Stimulated activated naive CD4-positive, alpha-beta T cell (primary cell): ENCODE data around the gene PON2.

ENCODE experiments used
- DNase-seq, 6 experiments: peaks; one replicate each; lab custom pipeline; 2025; lab: John Stamatoyannopoulos, UW

Gene PON2

GRCh38 chr7:95444796-95445195 lies 10.0 kb upstream of the PON2 start:
- no peak for DNase-seq

DNA sequence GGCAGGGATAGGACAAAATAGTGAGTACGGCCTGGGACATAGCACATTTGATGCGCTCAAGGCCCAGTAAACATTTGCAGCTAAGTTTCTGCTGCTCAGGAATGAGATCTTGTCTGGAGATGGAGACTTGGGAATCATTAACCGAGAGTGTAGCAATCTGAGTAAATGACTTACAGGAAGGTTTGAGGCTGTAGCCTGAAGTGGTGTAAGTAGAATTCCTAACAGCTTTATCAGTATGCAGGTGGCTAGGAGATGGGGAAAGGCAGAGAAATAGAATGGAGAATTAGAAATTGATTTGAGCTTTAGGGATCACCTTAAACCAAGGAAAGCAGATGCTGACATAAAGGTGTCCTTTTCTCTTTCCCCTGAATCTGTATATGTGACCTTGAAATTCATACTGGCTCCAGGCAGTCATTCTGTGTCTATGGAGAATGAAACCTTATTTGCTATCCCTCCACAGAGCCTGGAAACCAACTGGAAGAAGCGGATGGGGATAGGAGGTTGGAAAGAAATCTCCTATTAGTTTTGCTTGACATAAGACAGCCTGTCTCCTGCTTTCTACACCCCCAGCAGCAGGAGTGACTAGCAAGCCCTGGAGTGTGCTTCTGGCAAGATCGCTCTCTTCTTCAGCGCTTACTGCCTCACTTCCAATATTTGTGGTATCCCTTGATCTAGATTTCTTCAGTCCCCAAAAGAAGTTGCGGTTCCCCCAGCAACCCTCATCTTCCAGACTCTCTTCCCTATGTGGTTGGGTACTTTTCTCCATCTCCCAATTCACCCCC lies 6.4 kb upstream of the PON2 start:
- DNase-seq = no peak

DNA sequence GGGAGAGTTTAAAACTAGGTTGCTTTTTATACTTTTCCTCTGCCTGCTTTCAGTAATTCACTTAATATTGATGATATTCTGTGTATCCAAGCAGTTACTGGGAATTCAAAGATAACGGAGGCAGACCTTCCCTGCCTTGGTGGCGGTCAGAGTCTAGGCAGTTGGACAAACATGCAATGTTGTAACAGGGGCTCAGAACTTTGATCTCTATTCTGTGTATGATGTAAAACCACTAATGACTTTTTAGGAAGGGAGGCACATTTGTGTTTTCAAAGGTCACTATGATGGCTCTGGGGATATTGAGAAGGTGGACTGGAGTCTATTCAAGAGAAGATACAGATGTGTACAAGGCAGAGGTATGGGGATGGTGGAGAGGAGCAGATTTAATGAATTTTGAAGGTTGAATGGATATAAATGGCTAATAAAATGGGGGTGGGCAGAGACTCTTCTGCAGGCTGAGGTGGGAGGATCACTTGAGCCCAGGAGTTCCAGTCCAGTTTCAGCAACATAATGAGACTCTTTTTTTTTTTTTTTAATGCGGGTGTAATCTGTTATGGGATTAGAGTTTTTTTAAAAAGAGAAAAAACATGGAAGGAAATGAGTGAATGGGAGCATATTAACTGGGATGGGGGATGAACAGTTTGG lies 5.7 kb upstream of the PON2 start:
- DNase-seq = no peak

GRCh38 chr7:95436407-95436806 lies 1.6 kb upstream of the PON2 start:
- DNase-seq = no peak

DNA sequence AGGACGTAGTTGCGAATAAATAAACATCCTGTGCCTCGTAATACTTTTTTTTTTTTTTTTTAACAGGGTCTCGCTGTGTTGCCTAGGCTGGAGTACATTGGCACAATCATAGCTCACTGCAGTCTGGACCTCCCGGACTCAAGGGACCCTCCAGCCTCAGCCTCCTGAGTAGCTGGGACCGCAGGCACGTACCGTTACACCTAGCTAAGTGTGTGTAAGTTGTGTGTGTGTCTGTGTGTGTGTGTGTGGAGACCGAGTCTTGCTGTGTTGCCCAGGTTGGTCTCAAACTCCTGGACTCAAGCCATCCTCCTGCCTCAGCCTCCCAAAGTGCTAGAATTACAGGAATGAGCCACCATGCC lies 573 bp upstream of the PON2 start:
- no peak for DNase-seq

- DNase-seq = no peak
These were observed 774 bp downstream of the PON2 start for GRCh38 chr7:95433952-95434556.

- no peak for DNase-seq
These were observed 1.7 kb downstream of the PON2 start for GRCh38 chr7:95433129-95433528.

- DNase-seq = no peak
These were observed 2.2 kb downstream of the PON2 start for GRCh38 chr7:95432606-95433005.

- no peak for DNase-seq
These were observed 4.0 kb downstream of the PON2 start for GRCh38 chr7:95430864-95431263.

DNA sequence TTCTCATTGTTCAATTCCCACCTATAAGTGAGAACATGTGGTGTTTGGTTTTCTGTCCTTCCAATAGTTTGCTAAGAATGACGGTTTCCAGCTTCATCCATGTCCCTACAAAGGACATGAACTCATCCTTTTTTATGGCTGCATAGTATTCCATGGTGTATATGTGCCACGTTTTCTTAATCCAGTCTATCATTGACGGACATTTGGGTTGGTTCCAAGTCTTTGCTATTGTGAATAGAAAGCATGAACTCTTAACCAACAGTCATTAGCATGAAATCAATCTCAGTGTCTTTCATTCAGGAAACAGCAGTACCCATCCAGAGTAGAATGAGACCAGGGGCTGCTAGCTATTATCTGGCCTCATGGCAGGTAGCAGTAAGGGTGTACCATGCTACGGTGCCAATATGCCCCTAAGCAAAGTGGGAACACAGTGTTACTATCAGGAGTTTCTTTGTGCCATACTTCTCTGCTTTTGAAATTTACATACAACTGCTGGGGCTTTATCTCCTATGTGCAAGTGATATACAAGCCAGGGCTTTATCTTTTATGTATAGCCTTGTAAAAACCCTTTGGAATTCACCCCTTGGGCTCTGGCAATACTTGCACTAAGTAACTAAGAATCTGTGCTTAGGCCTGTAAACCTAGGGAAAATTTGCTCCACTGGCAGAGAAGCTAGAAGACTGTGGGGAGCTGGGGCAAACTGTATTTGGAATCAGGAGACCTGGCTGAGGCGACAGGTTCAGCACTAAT lies 5.4 kb downstream of the PON2 start:
- no peak for DNase-seq

DNA sequence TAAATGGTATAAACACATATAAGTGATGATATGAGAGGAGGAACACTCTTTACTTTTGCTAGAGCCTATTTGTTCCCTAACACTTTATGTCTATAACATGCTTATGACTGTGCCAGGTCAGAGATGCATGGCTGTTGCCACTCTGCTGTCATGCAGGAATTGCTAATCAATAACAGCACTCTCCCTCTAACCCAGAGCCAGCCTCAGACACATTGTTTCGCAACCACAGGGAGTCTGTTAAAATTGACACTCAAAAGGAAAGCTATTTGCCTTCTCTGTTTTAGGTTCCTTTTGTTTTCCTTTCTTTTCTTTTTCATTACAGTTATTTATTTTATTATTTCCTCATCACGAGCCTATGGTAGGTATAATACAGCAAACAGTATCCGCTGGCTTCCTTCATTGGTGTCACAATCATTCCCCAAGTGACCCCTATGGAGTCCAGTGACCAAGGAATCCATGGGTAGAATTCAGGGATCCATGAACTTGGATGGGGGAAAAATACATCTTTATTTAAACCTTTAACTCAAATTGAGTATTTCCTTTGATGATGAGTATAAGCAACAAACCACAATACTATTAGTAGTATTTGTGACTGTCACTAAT lies 6.8 kb downstream of the PON2 start:
- no peak for DNase-seq

GRCh38 chr7:95427166-95427565 lies 7.7 kb downstream of the PON2 start:
- no peak for DNase-seq

DNA sequence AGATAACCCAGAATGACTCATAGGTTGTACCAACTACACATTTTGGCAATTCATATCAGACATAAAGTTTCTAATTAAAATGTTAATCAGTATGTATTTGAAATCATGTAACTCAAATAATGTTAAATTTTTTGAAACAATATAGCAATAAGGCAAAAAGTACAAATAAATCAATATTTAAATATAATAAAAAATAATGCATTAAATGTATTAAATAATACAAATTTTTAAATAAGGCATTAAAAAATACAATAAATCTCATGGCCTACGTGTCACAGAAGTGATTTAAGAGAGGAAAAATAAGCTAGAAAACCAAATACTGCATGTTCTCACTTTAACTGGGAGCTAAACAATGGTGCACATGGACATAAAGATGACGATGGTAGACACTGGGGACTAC lies 9.1 kb downstream of the PON2 start:
- DNase-seq = no peak

DNA sequence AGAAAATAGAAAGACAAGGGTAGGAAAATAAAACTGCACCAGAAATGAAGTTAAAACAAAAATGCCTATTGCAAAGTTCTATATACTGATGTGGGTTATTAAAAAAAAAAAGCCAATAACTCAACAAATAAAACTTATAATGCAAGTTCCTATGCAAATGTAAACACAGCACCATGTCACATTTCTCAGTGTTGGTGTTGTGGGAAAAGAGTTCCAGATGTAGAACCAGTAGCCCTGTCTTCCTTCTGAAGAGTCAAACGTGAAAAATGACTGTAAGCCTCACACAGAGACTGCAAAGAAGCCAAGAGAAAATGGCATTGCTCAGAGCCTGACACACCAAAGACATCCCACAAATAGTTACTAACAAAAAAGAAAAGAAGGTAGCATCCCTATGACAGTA lies 10.1 kb downstream of the PON2 start:
- DNase-seq = no peak

GRCh38 chr7:95421847-95422444 lies 12.9 kb downstream of the PON2 start:
- DNase-seq = no peak

GRCh38 chr7:95421000-95421846 lies 13.6 kb downstream of the PON2 start:
- no peak for DNase-seq

GRCh38 chr7:95412075-95412474 lies 22.8 kb downstream of the PON2 start:
- no peak for DNase-seq

- DNase-seq = no peak
These were observed 23.2 kb downstream of the PON2 start for GRCh38 chr7:95411666-95412065.

DNA sequence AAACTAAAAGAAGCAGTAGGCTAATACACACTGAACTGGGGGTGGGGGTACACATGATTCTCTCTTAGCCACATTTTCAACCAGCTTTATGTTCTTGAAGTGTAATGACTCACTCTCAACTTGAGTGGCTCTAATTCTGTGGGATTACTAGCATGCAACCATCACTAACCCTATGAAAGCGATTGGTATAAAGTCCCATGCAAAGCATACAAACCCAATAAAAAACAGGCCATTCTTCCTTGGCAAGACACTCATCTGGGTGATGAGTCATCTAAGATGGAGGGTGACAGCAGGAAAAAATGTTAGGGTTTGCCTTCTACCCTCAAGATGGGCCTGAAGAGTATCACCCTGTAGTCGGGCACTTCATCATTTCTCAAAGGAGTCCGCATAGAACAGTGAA lies 23.8 kb downstream of the PON2 start:
- no peak for DNase-seq

DNA sequence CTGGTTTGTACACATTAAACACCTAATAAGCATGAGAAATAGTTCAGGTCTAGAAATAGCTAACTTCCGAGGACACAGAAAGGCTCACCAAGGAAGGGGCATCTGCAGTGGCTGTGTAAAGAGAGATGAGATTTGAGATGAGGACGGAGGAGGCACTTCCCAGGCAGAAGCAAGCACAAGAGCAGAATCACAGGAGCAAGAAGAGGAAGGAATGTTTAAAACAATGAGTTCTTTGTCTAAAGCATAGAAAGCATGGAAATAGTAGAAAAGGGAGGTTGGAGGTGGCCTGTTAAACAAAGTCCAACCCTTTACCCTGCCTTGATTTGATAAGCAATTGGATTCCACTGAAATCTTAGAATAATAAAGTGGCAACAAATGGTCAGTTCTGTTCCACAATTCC lies 27.1 kb downstream of the PON2 start:
- no peak for DNase-seq

DNA sequence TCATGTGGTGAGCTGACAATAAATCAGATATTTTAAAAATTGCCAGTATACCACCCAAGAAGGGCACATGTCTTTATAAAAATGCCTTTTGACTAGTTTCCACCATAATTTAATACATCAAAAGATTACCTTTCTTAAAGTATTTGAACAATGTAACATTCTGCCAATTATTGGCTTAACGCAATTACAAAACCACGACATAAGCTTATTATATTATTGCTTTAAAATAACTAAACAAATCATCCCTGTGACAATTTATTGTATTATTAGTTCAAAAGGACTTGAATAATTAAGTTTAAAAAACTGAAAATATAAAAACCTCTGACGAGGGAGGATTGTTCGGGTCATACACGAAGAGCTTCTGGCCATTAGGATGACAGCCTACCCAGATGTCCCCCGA lies 29.0 kb downstream of the PON2 start:
- DNase-seq = no peak
